Stimulated activated CD4-positive, alpha-beta T cell treated with anti-CD3 and anti-CD28 coated beads, Interleukin-1b, Interleukin-23, amount 100 ng/mL, for 4 hours (primary cell): ENCODE measurements around the gene RBM12.

Source experiments
- DNase-seq, 2 donors: peaks; one replicate each; pipeline ENCODE4 v3.0.0-alpha.2; 2020; ENCODE audit warnings: low read depth in 2 of 2

RBM12 gene

GRCh38 chr20:35600993-35601973 lies 63.4 kb downstream of the RBM12 start:
- DNase-seq = peak; percentile 69

- DNase-seq = no peak
Observed at GRCh38 chr20:35600176-35600992, 64.3 kb downstream of the RBM12 start.

GRCh38 chr20:35599776-35600120 lies 65.0 kb downstream of the RBM12 start:
- DNase-seq = no peak
